GM18951 (cell line): Measurements from ENCODE around the gene ZC3H18.

Source experiments
- POLR2A ChIP-seq: IDR thresholded peaks from 4 replicates; pipeline ENCODE4 v1.6.1; 2011; ENCODE audit warnings: mild to moderate bottlenecking; ENCODE audit not compliant: insufficient read length, insufficient read depth; ENCODE audit errors: extremely low read depth
- in situ Hi-C: fragments of 300-500 bp; cut with MboI; formaldehyde crosslinking; loops from one replicate; pipeline ENCODE4 v1.12.0; 2022; ENCODE audit warnings: low sequenced_read_pairs, mixed read lengths, inconsistent platforms; ENCODE audit not compliant: unreplicated experiment

The ZC3H18 gene

GRCh38 chr16:88645455-88645854 lies 75.3 kb downstream of the ZC3H18 start:
- no peak for TF ChIP-seq POLR2A

GRCh38 chr16:88645941-88646340 lies 75.7 kb downstream of the ZC3H18 start:
- in situ Hi-C loops: no loop called here
- no peak for TF ChIP-seq POLR2A

More at GRCh38 chr16:88645455-88645854, 75.3 kb downstream of the ZC3H18 start:
- in situ Hi-C loops: no loop called here

- TF ChIP-seq POLR2A: no peak
Measured at GRCh38 chr16:88646345-88647034, 76.3 kb downstream of the ZC3H18 start.

GRCh38 chr16:88647178-88648070 lies 77.2 kb downstream of the ZC3H18 start:
- TF ChIP-seq POLR2A: no peak
- in situ Hi-C loops: no loop called here

More at GRCh38 chr16:88646345-88647034, 76.3 kb downstream of the ZC3H18 start:
- in situ Hi-C loops: no loop called here

- peak; percentile 25 for TF ChIP-seq POLR2A
- in situ Hi-C loops: no loop called here
Measured at GRCh38 chr16:88649195-88649923, 79.2 kb downstream of the ZC3H18 start.

- TF ChIP-seq POLR2A: no peak
- in situ Hi-C loops: no loop called here
Measured at GRCh38 chr16:88649924-88650748, 79.9 kb downstream of the ZC3H18 start.

- in situ Hi-C loops: no loop called here
Measured at GRCh38 chr16:88650749-88651275, 80.6 kb downstream of the ZC3H18 start, which contains the start of gene CYBA. TSS of gene CYBA (minus strand) at chr16:88651053. CDS start at chr16:88651013, 40 bp downstream.

GRCh38 chr16:88651276-88651988 lies 81.2 kb downstream of the ZC3H18 start:
- in situ Hi-C loops: no loop called here

More at GRCh38 chr16:88650749-88651275, 80.6 kb downstream of the ZC3H18 start, which contains the start of gene CYBA:
- peak; percentile 92 for TF ChIP-seq POLR2A

GRCh38 chr16:88651989-88652761 lies 82.0 kb downstream of the ZC3H18 start:
- TF ChIP-seq POLR2A: no peak

More at GRCh38 chr16:88651276-88651988, 81.2 kb downstream of the ZC3H18 start:
- TF ChIP-seq POLR2A: peak; percentile 83

GRCh38 chr16:88652762-88653063 lies 82.5 kb downstream of the ZC3H18 start:
- in situ Hi-C loops: no loop called here
- no peak for TF ChIP-seq POLR2A

More at GRCh38 chr16:88651989-88652761, 82.0 kb downstream of the ZC3H18 start:
- in situ Hi-C loops: no loop called here

GRCh38 chr16:88653101-88653500 lies 82.9 kb downstream of the ZC3H18 start:
- in situ Hi-C loops: no loop called here
- TF ChIP-seq POLR2A: no peak
